UCSD-AML1 (cell line): ENCODE data around the gene NDUFB11.
"Not testable (repeated sequence)": the region's sequence is repeated elsewhere in the genome, so short reads cannot be mapped to it uniquely, and the experiment has no call there.

Experiments used
- DNase-seq: peaks from one replicate; lab custom pipeline; 2025; ENCODE audit not compliant: unreplicated experiment; lab: John Stamatoyannopoulos, UW

NDUFB11 gene

DNA sequence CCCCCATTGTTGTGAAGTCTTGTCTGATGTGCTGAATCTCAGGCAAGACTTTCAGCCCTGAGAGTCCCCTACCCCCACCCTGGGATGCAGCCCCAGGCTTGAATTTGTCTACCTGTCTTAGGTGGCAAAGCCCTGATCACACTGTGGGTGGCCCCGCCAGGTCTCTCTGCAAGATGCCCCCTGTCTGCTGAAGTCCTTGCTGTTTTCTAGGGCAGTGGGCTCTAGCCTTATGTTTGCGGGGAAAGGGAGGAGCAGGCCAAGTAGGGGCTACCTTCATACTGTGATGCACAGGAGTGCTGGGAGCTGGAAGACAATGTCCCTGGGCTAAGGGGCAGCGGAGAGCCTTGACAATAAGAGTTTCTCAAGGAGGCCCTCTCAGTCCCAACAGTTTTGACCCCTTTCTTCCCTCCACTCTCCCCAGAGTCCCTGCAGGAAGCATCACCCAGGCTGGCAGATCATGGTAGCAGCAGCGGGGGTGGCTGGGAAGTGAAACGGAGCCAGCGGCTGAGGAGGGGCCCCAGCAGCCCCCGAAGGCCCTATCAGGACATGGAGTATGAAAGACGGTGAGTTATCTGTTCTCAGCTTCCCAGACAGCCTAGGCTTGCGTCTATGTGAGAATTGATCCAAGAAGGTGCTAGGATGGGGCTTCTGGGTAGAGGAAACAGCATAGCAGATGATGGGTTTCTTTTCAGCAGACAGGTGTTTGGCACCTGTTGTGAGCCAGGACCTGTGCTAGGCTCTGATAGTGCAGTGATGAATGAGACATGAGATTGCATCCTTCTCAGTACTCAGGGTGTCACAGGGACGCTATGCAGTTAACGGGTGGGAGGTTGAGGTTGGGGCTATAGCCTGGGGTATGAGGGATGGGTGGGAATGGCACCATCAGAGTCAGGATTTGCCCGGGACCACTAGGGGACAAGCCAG, 2.7 kb upstream of the NDUFB11 start:
- DNase-seq = no peak

DNA sequence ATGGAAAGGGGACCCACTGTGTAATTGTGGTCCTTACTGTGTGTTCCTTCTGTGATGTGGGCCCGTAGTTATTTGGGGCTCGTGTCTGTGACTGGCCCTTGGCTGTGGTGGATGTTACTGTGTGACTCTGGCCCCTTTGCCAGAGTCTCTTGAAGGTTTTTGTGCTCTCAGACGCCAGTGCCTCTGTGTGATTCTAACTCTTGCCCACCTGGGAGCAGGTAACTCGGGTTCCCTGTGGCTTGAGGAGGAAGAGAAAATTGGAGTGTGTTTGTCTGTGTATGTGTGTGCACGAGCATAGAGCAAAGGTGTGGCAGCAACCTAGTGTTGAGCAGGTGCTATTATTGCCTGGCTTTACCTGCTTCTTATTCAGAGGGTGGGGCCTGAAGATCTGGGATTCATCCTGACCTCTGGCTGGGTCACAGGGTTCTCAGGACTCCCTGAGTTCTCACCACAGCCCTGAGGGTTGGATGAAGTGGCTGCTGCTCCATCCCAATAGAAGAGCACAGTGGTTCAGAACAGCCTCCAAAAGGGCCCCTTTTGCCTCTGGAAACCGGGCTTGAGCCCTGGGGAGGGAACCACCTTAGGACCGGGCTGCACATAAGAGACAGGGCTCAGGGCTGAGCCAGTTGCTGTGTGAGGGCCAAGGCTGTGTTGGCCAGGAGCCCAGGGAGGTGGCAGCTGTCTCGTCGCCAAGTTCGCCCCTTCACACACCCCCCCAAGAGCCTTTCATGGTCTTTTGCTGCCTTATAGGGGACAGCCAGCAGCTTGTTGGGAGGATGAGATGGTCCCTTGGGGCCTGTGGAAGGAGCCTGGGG, 1.8 kb upstream of the NDUFB11 start:
- DNase-seq = no peak

DNA sequence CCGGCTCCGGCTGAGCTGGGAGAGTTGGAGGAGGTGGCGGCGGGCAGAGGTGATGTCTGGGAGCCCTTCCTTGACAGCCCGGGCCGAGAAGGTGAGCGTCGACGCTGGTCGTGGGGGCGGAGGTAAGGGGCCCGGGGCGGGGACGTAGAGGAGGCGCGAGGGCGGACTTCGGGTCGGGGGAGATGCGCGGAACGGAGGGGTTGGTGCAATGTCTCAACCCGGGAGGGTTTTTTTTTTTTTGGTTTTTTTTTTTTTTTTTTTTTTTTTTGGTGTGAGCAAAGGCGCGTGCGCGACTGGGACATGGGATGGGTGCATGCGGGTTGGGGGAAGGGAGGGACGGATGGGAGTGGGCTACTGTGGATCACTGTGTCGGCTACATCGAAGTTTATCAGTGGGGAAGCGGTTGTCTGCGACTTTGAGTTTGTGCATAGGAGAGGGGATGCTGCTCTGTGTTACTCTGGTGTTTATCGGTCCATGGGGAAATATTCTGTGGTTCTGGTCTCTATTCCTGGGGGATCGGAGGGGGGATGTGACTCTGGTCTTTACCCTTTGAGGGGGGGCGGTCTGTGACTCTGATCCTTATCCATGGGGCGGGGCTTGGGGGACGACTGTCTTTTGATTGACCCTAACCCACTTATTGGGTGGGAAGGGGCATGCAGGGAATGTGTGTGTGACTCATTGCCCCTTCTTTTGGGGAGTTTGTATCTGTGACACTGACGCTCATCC, 1.1 kb upstream of the NDUFB11 start:
- DNase-seq = no peak

DNA sequence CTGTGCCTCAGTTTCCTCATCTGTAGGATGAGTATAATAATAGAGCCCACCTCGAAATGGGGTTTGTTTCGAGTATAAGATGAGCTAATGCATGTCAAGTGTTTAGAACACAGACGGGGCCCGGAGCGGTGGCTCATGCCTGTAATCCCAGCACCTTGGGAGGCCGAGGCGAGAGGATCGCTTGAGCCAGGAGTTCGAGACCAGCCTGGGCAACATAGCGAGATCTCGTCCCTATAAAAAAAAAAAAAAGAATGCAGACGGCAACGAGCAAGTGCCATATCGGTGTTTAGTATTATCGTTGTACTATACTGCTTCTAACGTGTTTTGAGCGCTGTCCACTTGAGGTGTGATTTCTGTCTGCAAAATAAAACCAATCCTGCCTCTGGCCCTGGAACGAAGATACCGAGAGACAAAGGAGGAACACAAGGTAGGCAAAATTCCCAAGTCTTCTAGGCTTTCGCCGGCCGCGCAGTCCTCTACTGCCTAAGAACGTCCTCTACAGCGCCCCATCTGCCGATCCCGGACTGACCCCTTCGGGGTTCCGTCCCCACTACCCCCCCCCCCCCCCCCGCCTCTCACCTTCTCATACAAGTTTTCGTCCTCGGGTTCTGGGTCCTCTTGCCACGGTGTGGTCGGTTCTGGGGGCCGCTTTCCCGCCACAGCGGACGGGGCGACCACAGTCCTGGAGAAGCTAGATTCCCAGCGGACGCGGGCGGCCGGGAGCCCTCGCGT, 442 bp downstream of the NDUFB11 start:
- no peak for DNase-seq

DNA sequence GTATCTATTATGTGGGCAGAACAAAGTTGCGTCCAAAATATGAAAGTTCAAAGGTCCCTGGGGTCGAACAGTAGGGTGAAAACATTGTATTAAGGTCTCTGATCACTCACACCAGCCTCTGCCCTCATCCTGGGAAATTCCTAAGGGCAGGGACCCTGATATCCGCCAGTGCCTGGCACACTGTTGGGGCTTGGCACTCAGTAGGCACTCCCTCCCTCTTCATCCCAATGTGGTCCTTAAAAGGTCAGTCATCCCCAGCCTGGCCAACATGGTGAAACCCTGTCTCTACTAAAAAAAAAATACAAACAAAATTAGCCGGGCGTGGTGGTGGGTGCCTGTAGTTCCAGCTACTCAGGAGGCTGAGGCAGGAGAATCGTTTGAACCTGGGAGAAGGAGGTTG, 6.3 kb downstream of the NDUFB11 start:
- no peak for DNase-seq

DNA sequence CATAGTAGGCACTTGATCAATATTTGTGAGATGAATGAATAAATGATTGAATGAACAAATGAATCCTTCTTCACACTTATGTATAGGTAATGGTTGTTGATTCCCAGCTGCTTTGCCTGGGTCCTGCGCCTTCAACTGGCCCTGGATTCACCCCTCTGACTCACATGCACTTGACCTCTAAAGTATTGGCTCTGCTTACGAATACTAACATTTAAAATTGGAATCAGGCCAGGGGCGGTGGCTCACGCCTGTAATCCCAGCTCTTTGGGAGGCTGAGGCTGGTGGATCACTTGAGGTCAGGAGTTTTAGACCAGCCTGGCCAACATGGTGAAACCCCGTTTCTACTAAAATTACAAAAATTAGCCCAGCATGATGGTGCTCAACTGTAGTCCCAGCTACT, 8.9 kb downstream of the NDUFB11 start:
- not testable (repeated sequence) for DNase-seq

DNA sequence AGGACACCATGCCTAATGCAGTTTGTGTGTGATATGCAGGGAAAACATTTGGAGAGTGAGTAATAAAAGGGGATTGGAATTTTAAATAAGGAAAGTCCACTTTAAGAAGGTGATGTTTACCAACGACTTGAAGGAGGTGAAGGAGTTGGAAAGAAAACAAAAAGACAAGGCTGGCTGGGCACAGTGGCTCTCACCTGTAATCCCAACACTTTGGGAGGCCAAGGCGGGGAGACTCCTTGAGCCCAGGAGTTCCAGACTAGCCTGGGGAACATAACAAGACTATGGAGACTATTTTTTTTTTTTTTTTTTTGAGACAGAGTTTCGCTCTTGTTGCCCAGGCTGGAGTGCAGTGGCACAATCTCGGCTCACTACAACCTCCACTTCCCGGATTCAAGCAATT, 11.0 kb downstream of the NDUFB11 start:
- DNase-seq = no peak

DNA sequence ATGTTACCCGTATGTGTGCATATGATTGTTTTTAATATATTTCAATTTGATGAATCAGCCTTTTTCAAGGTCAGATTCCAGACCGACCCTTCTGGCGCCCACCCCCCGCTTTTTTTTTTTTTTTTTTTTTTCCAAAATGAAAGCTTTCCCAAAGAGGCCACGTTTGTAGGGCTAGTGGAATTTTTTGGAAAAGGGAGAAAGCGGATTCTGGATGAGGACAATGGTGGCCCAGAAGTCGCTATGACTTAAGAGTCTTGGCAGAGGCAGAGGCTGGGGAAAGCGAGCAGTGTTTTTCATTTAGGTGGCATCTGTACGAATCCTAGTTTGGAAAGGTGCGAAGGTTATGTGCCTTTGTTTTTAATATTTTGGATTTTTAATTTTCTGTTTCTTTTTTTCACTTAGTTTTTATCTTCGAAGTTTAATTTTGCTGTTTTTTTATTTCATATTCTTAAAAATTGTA, 14.6 kb downstream of the NDUFB11 start:
- DNase-seq = no peak

DNA sequence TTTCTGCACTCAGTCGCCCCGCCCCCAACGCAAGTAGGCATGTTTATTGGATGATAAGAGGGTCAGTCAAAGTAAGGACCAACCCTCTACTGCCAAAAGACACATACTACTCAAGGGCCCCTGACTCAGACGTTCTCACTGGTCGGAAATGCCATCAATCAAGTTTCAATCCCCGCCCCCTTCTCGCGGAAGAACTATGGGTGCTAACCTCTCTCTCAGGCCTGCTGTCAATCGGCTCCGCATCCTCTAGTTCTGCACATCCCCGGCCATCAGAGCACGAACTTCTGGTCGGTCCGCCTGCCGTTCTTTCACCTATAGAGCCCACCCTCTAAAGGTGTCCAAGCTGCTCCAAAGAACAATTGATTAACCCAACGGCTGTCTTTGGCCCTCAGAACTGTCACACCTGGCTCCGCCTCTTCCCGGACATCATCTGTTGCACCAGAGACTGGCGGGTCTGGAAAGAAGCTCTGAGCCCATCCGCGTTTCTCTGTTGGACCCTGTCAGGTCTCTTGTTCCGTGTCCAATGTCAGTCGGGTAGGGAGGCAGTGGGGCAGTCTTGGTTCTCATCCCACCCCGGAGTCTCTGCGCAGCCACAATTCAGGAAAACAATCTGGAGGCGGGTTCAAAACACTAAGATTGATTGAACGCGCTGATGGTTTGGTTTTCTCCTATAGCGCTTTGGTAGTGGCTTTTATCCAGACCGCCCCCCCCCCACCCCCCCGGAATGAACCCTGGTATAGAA, 15.2 kb downstream of the NDUFB11 start:
- peak; percentile 86 for DNase-seq

DNA sequence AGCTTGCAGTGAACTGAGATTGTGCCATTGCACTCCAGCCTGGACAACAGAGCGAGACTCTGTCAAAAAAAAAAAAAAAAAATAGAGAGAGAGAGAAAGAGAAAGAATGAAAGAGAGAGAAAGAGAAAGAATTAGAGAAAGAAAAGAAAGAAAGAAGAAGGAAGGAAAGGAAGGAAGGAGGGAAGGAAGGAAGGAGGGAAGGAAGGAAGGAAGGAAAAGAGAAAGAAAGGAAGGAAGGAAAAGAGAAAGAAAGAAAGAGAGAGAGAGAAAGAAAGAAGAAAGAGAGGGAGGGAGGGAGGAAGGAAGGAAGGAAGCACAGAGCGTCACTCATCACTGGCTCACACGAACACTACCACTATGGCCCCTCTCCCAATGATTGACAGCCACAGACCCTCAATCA, 20.0 kb downstream of the NDUFB11 start:
- not testable (repeated sequence) for DNase-seq

DNA sequence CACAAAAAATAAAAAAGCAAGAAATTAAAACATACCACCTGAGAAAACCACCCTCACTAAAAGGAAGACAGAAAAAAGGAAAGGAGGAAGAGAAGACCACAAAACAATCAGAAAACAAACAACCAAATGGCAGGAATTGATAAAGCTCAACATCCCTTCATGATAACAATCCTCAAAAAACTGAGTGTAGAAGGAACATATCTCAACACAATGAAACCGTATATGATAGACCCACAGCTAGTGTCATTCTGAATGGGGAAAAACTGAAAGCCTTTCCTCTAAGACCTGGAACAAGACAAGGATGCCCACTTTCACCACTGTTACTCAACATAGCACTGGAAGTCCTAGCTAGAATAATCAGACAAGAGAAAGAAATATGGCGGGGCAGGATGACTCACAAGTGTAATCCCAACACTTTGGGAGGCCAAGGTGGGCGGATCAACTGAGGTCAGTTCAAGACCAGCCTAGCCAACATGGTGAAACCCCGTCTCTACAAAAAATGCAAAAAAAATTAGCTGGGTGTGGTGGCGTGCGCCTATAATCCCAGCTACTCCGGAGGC, 27.9 kb downstream of the NDUFB11 start:
- DNase-seq = not testable (repeated sequence)

DNA sequence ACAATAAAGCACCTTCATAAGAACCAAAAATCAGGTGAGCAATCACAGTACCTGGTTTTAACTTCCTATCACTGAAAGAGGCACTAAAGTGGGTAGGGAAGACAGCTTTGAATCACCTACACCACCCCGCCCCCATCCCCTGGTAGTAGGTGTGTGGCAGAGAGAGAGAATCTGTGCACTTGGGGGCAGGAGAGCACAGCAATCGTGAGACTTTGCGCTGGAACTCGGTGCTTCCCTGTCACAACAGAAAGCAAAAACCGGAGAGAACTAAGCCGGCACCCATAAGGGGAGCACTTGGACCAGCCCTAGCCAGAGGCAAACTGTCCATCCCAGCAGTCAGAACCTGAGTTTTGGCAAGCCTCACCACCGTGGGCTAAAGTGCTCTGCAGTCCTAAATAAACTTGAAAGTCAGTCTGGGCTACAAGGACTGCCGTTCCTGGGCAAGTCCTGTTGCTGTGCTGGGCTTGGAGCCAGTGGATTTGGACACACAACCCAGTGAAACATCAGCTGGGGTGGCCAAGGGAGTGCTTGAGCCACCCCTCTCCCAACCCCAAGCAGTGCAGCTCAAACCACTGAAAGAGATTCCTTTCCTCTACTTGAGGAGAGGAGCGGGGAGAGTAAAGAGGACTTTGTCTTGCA, 32.1 kb downstream of the NDUFB11 start:
- no peak for DNase-seq

DNA sequence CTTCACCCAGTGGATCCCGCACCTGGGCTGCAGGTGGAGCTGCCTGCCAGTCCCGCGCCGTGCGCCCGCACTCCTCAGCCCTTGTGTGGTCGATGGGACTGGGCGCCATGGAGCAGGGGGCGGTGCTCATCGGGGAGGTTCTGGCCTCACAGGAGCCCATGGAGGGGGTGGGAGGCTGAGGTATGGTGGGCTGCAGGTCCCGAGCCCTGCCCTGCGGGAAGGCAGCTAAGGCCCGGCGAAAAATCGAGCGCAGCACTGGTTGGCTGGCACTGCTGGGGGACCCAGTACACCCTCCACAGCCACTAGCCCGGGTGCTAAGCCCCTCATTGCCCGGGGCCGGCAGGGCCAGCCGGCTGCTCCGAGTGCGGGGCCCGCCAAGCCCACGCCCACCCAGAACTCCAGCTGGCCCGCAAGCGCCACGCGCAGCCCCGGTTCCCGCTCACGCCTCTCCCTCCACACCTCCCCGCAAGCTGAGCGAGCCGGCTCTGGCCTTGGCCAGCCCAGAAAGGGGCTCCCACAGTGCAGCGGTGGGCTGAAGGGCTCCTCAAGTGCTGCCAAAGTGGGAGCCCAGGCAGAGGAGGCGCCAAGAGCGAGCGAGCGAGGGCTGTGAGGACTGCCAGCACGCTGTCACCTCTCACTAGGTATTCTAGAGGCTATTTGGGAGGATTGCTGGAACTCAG, 33.4 kb downstream of the NDUFB11 start:
- DNase-seq = not testable (repeated sequence)

DNA sequence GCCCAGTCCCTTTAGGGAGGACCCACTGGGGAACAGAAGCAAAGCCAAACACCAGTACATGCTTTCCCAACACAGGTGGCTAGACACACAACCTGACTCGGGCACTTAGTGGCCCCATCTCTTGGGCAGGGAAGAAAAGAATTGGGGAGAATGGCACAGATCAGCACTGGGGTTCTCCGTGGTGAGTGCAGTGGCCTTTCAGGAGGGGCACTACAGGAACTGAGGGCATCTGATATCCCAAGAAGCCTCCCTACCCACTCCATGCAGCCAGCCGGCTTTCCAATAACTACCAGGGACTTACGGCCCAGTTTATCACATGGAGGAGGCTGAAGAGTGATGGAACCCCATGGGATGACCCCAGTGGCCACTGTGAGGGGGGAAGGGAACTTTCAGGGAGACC, 43.3 kb downstream of the NDUFB11 start:
- no peak for DNase-seq

DNA sequence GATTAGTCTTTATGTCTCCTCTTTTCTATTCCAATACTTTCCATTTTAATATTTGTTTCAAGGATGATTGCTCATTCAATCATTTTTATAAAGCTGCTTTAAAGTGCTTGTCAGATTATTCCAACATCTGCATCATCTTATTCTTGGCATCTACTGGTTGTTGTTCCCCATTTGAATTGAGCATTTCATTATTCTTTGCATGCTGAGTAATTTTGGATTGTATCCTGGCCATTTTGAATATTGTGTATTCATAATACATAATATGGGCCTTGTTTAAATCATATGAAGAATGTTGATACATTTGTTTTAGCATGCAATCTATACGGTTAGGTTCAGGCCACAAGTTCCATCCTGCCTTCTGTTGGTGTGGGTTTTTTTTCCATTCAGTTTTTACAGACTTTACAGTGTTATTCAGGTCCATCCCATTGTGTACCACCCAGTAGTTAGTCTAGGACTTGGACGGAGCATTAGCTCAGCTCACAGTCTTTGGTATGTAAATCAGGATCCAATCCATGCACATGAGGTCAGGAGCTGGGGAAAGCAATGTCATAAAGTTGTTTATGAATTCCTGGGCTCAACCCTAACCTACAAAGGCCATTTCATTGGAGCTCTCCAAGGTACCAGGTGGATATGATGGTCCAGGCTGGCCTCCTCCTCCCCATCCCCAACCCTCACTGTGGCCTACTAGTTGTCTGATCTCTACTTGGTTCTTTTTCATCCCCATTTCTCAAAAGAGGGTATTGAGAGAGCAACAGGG, 46.0 kb downstream of the NDUFB11 start:
- DNase-seq = no peak

DNA sequence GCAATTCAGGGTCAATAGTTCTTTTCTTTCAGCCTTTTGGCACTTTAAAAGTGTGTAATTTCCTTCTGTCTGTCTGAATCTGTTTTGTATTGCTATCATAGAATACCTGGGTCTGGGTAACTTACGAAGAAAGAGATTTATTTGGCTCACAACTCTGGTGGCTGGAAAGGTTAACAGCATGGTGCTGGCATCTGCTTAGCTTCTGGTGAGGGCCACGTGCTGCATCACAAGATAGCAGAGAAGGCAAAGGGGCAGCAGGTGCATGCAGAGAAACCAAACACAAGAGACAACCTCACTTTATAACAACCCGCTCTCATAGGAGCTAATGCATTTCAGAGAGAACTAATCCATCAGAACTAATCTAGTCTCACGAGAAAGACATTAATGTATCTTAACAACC, 47.5 kb downstream of the NDUFB11 start:
- DNase-seq = no peak

DNA sequence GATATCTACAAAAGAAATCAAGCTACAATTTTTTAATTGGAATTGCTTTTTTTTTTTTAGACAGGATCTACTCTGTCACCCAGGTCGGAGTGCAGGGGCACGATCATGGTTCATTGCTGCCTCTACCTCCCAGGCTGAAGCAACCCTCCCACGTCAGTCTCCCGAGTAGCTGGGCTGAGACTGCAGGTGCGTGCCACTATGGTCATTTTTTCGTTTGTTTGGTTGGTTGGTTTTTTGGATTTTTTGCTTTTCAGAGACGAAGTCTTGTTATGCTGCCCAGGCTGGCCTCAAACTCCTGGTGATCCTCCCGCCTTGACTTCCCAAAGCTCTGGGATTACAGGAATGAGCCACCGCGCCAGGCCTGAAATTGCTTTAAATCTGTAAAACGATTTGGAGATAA, 50.6 kb downstream of the NDUFB11 start:
- DNase-seq = no peak

DNA sequence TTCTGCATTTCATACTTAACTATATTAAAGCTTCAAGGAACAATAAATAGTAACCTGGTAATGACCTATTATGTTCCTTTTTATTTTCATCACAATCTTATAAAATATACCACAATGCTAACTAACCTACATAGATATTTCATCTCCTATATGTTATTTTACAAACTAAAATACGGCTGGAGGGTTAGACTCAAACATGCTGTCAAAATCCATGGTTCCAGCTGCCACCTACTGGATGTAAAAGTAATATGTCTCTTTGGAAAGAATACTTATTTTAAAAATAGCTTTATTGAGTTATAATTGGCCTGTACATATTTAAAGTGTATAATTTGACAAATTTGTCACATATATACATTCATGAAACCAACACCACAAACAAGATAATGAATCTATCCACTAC, 51.3 kb downstream of the NDUFB11 start:
- DNase-seq = no peak
